SK-N-SH (cell line): ENCODE data around the gene WT1. TPM values are rescaled to one million over a fixed set of nuclear protein-coding genes. Genes with fewer than 3 reads are reported as not detected.

Experiments used
- CTCF ChIA-PET: fragments of 300-600, 350-600 bp; formaldehyde crosslinking; extraction: SDS; loops from one replicate; lab custom pipeline; 2021; lab: Yijun Ruan, JAX
- POLR2A ChIA-PET: fragments of 350-600 bp; sonication (Branson Sonifier 250); formaldehyde crosslinking; extraction: SDS; loops from one replicate; lab custom pipeline; 2020; ENCODE audit warnings: antibody characterized with exemption, inconsistent platforms; lab: Yijun Ruan, JAX
- DNase-seq: peaks from one replicate; pipeline ENCODE4 v3.0.0; 2012
- H2AFZ ChIP-seq: fragments of 200-600 bp; sonication (generic); 2 replicates; pipeline ENCODE4 v1.8.1; 2016; ENCODE audit warnings: antibody characterized with exemption, mild to moderate bottlenecking, low read depth
- H3F3A ChIP-seq: fragments of 200-600 bp; sonication (generic); replicated peaks from 2 replicates; pipeline ENCODE3; 2016; ENCODE audit warnings: antibody characterized with exemption, mild to moderate bottlenecking; ENCODE audit not compliant: insufficient read depth
- H3K27ac ChIP-seq, 2 experiments: fragments of 200-500 bp in 1 of 2; fragments of 200-600 bp in 1 of 2; sonication (Bioruptor generic) in 1 of 2; sonication (generic), shearing (Covaris generic) in 1 of 2; 2 replicates each; pipeline versions ENCODE4 v1.5.1 to v1.6.1; 2014 to 2016; ENCODE audit warnings: low read depth in 2 of 2, inconsistent platforms in 1 of 2, low read length in 1 of 2, mild to moderate bottlenecking in 1 of 2, mixed read lengths in 1 of 2
- H3K27me3 ChIP-seq: fragments of 200-600 bp; sonication (generic), shearing (Covaris generic); 2 replicates; pipeline ENCODE4 v1.6.1; 2016; ENCODE audit warnings: mixed run types; ENCODE audit not compliant: insufficient read depth
- H3K36me3 ChIP-seq, 2 experiments: fragments of 200-500 bp in 1 of 2; fragments of 200-600 bp in 1 of 2; sonication (Bioruptor generic) in 1 of 2; sonication (generic) in 1 of 2; replicated peaks in 1 of 2; 2 replicates each; pipeline versions ENCODE3 to v1.5.1; 2014 to 2016; ENCODE audit warnings: low read length in 1 of 2, mild to moderate bottlenecking in 1 of 2; ENCODE audit not compliant: insufficient read depth in 2 of 2, control insufficient read depth in 1 of 2
- H3K4me1 ChIP-seq, 2 experiments: fragments of 200-500 bp in 1 of 2; fragments of 200-600 bp in 1 of 2; sonication (Bioruptor generic) in 1 of 2; sonication (generic), shearing (Covaris generic) in 1 of 2; 2 replicates each; pipeline versions ENCODE4 v1.5.1 to v1.6.1; 2014 to 2016; ENCODE audit warnings: low read depth in 1 of 2, low read length in 1 of 2, mixed run types in 1 of 2; ENCODE audit not compliant: insufficient read depth in 2 of 2, control insufficient read depth in 1 of 2
- H3K4me2 ChIP-seq: fragments of 200-600 bp; sonication (generic), shearing (Covaris generic); 2 replicates; pipeline ENCODE4 v1.6.1; 2017; ENCODE audit warnings: mixed run types
- H3K4me3 ChIP-seq, 2 experiments: fragments of 200-500 bp in 1 of 2; fragments of 200-600 bp in 1 of 2; sonication (Bioruptor generic) in 1 of 2; sonication (generic), shearing (Covaris generic) in 1 of 2; 2 replicates each; pipeline versions ENCODE4 v1.5.1 to v1.8.1; 2014 to 2016; ENCODE audit warnings: low read depth in 2 of 2, inconsistent platforms in 1 of 2, low read length in 1 of 2, mild to moderate bottlenecking in 1 of 2, mixed read lengths in 1 of 2, moderate library complexity in 1 of 2
- H3K79me2 ChIP-seq: fragments of 200-600 bp; sonication (generic); 2 replicates; pipeline ENCODE4 v1.8.1; 2017; ENCODE audit warnings: mild to moderate bottlenecking; ENCODE audit not compliant: insufficient read depth
- H3K9ac ChIP-seq: fragments of 200-600 bp; sonication (generic); 2 replicates; pipeline ENCODE4 v1.6.1; 2017; ENCODE audit warnings: mixed run types
- H3K9me2 ChIP-seq: fragments of 200-600 bp; sonication (generic); 2 replicates; pipeline ENCODE4 v1.6.1; 2017; ENCODE audit warnings: mixed run types
- H3K9me3 ChIP-seq: fragments of 200-600 bp; sonication (generic); 2 replicates; pipeline ENCODE4 v1.6.1; 2017; ENCODE audit warnings: mixed run types, mild to moderate bottlenecking, moderate library complexity
- H4K20me1 ChIP-seq: fragments of 200-600 bp; sonication (generic); 2 replicates; pipeline ENCODE4 v1.6.1; 2017; ENCODE audit warnings: mild to moderate bottlenecking, mixed run types; ENCODE audit not compliant: insufficient read depth
- CHD2 ChIP-seq: fragments of 150-350 bp; IDR thresholded peaks from 2 replicates; pipeline ENCODE4 v1.6.1; 2018; ENCODE audit warnings: low read length; ENCODE audit not compliant: partially characterized antibody
- CTCF ChIP-seq: fragments of 200-600 bp; sonication (generic); IDR thresholded peaks from 2 replicates; pipeline ENCODE4 v1.6.1; 2017; ENCODE audit warnings: antibody characterized with exemption, mild to moderate bottlenecking, moderate library complexity
- EZH2phosphoT487 ChIP-seq: fragments of 200-600 bp; sonication (generic); IDR thresholded peaks from 2 replicates; pipeline ENCODE4 v1.6.1; 2017; ENCODE audit warnings: low read depth, mixed run types, mild to moderate bottlenecking, antibody characterized with exemption, moderate library complexity, borderline replicate concordance
- FOXJ3 ChIP-seq: sonication (generic); formaldehyde crosslinking; IDR thresholded peaks from 2 replicates; pipeline ENCODE4 v1.5.1; 2020; ENCODE audit warnings: mild to moderate bottlenecking, missing genetic modification reagents
- GATA2 ChIP-seq: sonication (generic); formaldehyde crosslinking; IDR thresholded peaks from 2 replicates; pipeline ENCODE4 v1.5.0; 2020; ENCODE audit warnings: mild to moderate bottlenecking, missing genetic modification reagents
- JUND ChIP-seq: IDR thresholded peaks from 2 replicates; pipeline ENCODE4 v1.4.0; 2012
- MEF2A ChIP-seq: IDR thresholded peaks from 2 replicates; pipeline ENCODE4 v1.4.0; 2012; ENCODE audit warnings: low read depth, borderline replicate concordance
- NFIC ChIP-seq: IDR thresholded peaks from 2 replicates; pipeline ENCODE4 v1.4.0; 2012; ENCODE audit warnings: borderline replicate concordance
- NRF1 ChIP-seq: IDR thresholded peaks from 2 replicates; pipeline ENCODE4 v1.6.1; 2012; ENCODE audit warnings: low read depth, mild to moderate bottlenecking, low read length
- POLR2AphosphoS5 ChIP-seq: IDR thresholded peaks from 2 replicates; pipeline ENCODE4 v1.6.1; 2012; ENCODE audit warnings: low read depth, low read length
- RAD21 ChIP-seq: IDR thresholded peaks from 2 replicates; pipeline ENCODE4 v1.6.1; 2012; ENCODE audit warnings: mild to moderate bottlenecking, low read length
- SMC3 ChIP-seq: IDR thresholded peaks from 2 replicates; pipeline ENCODE4 v1.6.1; 2012; ENCODE audit warnings: low read depth, low read length, improper control_type of control experiment
- TAF1 ChIP-seq: IDR thresholded peaks from 2 replicates; pipeline ENCODE4 v1.6.1; 2012; ENCODE audit warnings: low read depth, mild to moderate bottlenecking, low read length, moderate library complexity, borderline replicate concordance
- TCF12 ChIP-seq: IDR thresholded peaks from 2 replicates; pipeline ENCODE4 v1.4.0; 2012
- TEAD4 ChIP-seq: IDR thresholded peaks from 2 replicates; pipeline ENCODE4 v1.4.0; 2012; ENCODE audit warnings: mild to moderate bottlenecking, borderline replicate concordance; ENCODE audit not compliant: insufficient read depth
- YY1 ChIP-seq: IDR thresholded peaks from 2 replicates; pipeline ENCODE4 v1.4.0; 2012; ENCODE audit warnings: low read depth, mild to moderate bottlenecking
- WGBS: methylation state at CpG from one replicate; pipeline ENCODE4 v1.1.6; 2017; ENCODE audit warnings: low lambda C conversion rate; 5-methylcytosine and 5-hydroxymethylcytosine counted together
- polyA plus RNA-seq, 3 experiments: library from polyadenylated mRNA; depleted of rRNA; stranded (reverse); fragments of >200 nt; gene quantifications; 2 replicates each; pipeline ENCODE4 v1.2.3, GENCODE V29; 2012
- TF ChIP-seq, protein P1 (sequence below): IDR thresholded peaks from 2 replicates; pipeline ENCODE4 v1.4.0; 2012; ENCODE audit warnings: low read depth, borderline replicate concordance
- TF ChIP-seq, protein P2 (sequence below): IDR thresholded peaks from 2 replicates; pipeline ENCODE4 v1.6.1; 2012; ENCODE audit warnings: mild to moderate bottlenecking, low read depth, low read length, moderate library complexity

WT1 gene
- polyA plus RNA-seq, 1 of the 3 experiments (the other 2 are of a cell fraction), result 0.49 TPM

GRCh38 chr11:32429477-32429876, 5.9 kb downstream of the WT1 start:
- H3K9me3 ChIP-seq, result no peaks in the 10 kb centered on the region
- H3K9ac ChIP-seq, result no peak overlapping the region
- H4K20me1 ChIP-seq, result no peaks in the 10 kb centered on the region
- DNase-seq, result peak; percentile 14
- ChIA-PET CTCF (no interaction called here), POLR2A (no interaction called here)
- WGBS, result 37% methylated on average over 5 of the region's 5 CpGs
- H3K9me2 ChIP-seq, result no peaks in the 10 kb centered on the region
- no peak overlapping the region for H3K27ac ChIP-seq
- H3K4me1 ChIP-seq, result peaks cover 0 to 6% of the 10 kb centered on the region in 2 experiments; a peak in 1 of 4 replicates
- H3K4me2 ChIP-seq, result no peak overlapping the region
- no peaks in the 10 kb centered on the region for H3F3A ChIP-seq
- no peak overlapping the region for H2AFZ ChIP-seq
- no peak overlapping the region for H3K4me3 ChIP-seq
- TF ChIP-seq YY1 (no peak), TAF1 (no peak), TCF12 (no peak), NFIC (no peak), MEF2A (no peak), NRF1 (no peak), CTCF (no peak), TEAD4 (no peak), EZH2phosphoT487 (no peak), POLR2AphosphoS5 (no peak), GATA2 (CRISPR knock-in tag) (no peak), FOXJ3 (CRISPR knock-in tag) (no peak), JUND (no peak), RAD21 (no peak), SMC3 (no peak), CHD2 (no peak)
- TF ChIP-seq, protein P1, sequence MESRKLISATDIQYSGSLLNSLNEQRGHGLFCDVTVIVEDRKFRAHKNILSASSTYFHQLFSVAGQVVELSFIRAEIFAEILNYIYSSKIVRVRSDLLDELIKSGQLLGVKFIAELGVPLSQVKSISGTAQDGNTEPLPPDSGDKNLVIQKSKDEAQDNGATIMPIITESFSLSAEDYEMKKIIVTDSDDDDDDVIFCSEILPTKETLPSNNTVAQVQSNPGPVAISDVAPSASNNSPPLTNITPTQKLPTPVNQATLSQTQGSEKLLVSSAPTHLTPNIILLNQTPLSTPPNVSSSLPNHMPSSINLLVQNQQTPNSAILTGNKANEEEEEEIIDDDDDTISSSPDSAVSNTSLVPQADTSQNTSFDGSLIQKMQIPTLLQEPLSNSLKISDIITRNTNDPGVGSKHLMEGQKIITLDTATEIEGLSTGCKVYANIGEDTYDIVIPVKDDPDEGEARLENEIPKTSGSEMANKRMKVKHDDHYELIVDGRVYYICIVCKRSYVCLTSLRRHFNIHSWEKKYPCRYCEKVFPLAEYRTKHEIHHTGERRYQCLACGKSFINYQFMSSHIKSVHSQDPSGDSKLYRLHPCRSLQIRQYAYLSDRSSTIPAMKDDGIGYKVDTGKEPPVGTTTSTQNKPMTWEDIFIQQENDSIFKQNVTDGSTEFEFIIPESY, result no peak
- TF ChIP-seq, protein P2, sequence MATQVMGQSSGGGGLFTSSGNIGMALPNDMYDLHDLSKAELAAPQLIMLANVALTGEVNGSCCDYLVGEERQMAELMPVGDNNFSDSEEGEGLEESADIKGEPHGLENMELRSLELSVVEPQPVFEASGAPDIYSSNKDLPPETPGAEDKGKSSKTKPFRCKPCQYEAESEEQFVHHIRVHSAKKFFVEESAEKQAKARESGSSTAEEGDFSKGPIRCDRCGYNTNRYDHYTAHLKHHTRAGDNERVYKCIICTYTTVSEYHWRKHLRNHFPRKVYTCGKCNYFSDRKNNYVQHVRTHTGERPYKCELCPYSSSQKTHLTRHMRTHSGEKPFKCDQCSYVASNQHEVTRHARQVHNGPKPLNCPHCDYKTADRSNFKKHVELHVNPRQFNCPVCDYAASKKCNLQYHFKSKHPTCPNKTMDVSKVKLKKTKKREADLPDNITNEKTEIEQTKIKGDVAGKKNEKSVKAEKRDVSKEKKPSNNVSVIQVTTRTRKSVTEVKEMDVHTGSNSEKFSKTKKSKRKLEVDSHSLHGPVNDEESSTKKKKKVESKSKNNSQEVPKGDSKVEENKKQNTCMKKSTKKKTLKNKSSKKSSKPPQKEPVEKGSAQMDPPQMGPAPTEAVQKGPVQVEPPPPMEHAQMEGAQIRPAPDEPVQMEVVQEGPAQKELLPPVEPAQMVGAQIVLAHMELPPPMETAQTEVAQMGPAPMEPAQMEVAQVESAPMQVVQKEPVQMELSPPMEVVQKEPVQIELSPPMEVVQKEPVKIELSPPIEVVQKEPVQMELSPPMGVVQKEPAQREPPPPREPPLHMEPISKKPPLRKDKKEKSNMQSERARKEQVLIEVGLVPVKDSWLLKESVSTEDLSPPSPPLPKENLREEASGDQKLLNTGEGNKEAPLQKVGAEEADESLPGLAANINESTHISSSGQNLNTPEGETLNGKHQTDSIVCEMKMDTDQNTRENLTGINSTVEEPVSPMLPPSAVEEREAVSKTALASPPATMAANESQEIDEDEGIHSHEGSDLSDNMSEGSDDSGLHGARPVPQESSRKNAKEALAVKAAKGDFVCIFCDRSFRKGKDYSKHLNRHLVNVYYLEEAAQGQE, result no peak
- TF ChIP-seq, all 33 proteins: peak for 0
- Histone ChIP-seq H3K27me3 (peaks cover 89% of the 10 kb centered on the region), H3K36me3 (no peaks in the 10 kb centered on the region), H3K79me2 (no peaks in the 10 kb centered on the region)
